Fibroblast of mammary gland (primary cell): ENCODE results near the gene DAPK1.

ENCODE experiments used
- DNase-seq: peaks from one replicate; pipeline ENCODE4 v3.0.0-alpha.2; 2010; ENCODE audit warnings: low read depth
- H3K4me3 ChIP-seq: 2 replicates; pipeline ENCODE4 v1.5.1; 2011; ENCODE audit warnings: low read depth, mild to moderate bottlenecking, low read length, moderate library complexity; ENCODE audit not compliant: control insufficient read depth
- TF ChIP-seq, protein P1 (sequence below): conservative IDR thresholded peaks from 2 replicates; pipeline ENCODE4 v1.5.1; 2011; ENCODE audit warnings: low read depth, low read length, inconsistent platforms; ENCODE audit not compliant: control insufficient read depth, insufficient read depth

The DAPK1 gene

DNA sequence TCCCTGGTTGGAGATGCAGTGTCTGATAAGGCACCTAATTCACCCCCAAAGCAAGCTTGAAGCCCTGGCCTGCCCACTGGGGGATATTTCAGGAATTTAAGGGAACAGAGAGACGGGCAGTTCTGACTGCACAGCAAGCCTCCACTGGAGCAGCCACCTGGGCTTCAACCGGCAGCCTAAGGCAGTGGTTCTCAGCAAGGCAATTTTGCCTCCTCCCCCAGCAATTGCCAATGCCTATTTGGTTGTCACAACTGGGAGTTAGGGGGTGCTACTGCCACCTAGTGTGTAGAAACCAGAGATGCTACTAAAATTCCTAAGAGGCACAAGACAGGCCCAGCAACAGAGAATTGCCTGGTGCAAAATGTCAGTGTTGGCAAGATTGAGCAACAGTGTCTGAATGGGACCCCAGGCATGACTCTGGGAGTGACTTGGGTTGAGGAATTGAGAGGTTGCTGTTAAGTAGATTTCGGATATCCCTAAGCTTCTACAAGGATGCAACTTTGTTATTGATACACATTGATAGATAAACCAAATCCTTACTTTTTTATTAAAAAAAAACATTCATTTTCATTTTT is 169.6 kb downstream of the DAPK1 start:
- TF ChIP-seq, protein P1, sequence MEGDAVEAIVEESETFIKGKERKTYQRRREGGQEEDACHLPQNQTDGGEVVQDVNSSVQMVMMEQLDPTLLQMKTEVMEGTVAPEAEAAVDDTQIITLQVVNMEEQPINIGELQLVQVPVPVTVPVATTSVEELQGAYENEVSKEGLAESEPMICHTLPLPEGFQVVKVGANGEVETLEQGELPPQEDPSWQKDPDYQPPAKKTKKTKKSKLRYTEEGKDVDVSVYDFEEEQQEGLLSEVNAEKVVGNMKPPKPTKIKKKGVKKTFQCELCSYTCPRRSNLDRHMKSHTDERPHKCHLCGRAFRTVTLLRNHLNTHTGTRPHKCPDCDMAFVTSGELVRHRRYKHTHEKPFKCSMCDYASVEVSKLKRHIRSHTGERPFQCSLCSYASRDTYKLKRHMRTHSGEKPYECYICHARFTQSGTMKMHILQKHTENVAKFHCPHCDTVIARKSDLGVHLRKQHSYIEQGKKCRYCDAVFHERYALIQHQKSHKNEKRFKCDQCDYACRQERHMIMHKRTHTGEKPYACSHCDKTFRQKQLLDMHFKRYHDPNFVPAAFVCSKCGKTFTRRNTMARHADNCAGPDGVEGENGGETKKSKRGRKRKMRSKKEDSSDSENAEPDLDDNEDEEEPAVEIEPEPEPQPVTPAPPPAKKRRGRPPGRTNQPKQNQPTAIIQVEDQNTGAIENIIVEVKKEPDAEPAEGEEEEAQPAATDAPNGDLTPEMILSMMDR, result peak; percentile 37
- peak; percentile 40 for DNase-seq
- no peak overlapping the region for H3K4me3 ChIP-seq

DNA sequence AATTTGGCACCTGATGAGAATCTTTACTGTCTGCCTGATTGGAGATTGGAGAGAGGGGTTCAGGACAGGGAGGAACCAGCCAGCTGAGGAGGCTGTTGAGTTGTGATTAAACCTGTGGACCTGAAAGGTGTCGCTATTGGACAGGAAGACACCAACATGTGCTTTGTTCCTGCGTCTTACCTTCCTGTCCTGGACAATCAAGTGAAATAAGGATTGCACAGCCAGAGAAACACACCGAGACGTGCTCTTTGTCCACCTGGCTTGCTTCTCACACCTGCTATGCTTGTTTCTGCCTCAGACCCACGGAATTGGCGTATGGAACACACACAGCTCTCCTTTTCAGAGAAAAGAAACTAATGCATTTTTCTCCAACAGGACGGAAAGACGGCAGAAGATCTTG is 170.6 kb downstream of the DAPK1 start:
- DNase-seq, result no peak
- no peak overlapping the region for H3K4me3 ChIP-seq
- TF ChIP-seq, protein P1, result no peak

DNA sequence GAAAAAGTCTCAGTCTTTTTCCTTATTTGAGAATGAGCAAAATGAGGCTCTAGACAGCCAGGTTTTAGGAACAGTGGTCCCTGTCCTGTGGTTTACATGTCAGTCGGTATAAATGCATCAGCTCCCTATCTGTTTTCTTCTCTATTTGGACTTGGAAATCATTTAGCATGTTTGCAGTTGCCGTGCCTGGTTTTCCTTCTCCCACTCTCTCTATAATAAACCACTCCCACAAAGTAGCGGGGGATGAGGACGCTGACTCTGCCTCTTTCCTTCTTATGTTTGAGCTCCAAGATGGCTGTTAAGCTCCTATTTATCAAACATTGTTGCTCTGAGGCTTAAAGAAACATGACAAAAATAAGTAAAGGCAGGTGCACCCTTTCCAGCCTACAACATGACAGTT is 171.1 kb downstream of the DAPK1 start:
- no peak overlapping the region for H3K4me3 ChIP-seq
- DNase-seq, result no peak
- TF ChIP-seq, protein P1, result no peak

DNA sequence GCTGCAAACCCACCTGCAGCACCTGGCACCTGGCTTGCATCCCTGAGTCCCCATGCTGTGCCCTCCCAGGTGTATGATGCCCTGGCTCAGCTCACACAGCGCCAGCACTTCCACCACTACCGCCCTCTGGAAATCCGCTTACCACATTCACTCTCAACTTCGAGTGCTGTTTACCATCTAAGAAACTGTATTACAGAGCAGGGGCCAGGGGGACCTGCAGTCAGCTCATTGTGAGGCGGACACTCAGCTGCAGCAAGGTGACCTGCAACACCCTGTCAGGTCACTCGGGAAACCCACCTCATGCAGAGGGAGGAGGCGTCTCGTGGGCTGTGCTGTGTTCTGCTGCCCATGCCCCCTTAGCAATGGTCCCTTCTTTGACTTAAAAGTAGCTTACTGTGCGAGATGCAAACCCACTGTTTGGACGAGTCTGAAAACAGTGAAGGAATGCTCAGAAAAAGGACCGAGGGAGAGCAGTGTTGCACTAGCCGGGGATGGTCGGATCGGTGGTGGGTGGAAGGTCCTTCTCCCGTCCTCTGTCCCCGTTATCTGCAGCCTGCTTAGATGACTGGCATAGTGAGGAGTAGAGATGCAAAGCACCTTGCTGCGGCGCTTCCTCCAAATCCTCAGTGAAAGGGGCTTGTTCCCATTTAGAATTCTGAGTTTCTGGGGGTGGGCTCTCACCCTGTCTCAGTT is 173.1 kb downstream of the DAPK1 start:
- H3K4me3 ChIP-seq, result no peak overlapping the region
- no peak for DNase-seq
- TF ChIP-seq, protein P1, result no peak

DNA sequence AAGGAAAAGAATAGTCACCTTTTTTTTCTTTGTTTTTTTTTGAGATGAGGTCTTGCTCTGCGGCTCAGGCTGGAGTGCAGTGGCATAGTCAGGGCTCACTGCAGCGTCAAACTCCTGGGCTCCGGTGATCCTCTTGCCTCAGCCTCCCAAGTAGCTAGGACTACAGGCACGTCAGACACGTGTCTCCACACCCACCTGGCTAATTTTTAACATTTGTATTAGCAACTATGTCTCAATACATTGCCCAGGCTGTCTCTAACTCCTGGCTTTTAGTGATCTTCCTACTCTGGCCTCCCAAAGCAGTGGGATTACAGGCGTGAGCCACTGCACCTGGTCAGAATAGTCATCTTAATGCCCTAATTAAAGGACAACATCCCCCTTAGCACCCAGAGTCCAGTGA is 173.8 kb downstream of the DAPK1 start:
- no peak overlapping the region for H3K4me3 ChIP-seq
- no peak for DNase-seq
- TF ChIP-seq, protein P1, result no peak

DNA sequence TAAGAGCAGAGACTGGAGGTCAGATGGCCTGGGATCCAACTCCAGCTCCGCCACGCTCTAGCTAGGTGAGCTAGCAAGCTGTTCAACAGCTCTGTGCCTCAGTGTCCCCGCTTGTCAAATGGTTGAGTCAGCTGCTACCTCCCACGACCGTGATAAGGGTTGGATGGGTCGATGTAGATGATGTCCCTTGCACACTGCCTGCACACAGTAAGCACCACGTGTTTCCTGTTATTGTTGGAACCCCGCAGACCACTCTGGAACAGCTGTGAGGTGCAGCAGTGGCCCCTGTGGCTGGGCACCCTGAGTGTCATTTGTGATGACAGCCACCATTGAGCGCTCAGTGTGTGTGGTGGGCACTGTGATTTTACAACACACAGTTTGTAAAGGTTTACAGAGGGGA is 174.3 kb downstream of the DAPK1 start:
- H3K4me3 ChIP-seq, result no peak overlapping the region
- TF ChIP-seq, protein P1, result no peak
- no peak for DNase-seq
